Activated CD4-positive, CD25-positive, alpha-beta regulatory T cell (primary cell): ENCODE measurements around the gene PARD6B.

Source experiments
- DNase-seq, 4 experiments: peaks; one replicate each; lab custom pipeline; 2025; lab: John Stamatoyannopoulos, UW

The PARD6B gene

DNA sequence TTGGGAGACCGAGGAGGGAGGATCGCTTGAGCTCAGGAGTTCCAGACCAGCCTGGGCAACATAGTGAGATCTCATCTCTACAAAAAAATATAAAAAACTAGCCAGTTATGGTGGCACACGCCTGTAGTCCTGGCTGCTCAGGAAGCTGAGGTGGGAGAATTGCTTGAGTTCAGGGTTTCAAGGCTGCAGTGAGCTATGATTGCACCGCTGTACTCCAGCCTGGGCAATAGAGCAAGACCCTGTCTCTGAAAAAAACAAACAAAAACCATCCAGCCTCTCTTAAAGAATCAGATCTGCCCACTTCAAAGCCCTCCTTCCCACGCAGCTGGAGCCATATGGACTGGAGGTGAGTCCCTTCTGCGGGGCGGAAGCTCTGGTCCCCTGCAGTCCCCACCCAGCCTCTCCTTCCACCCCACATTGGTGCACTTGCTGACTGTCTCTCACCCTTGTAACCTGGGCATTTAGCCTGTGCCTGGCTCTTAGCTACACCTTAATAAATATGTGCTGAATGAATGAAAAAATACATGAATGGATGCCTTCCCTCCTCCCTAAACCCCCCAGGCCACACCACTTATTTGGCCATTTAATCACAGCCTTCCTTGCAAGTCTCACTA, 7.2 kb upstream of the PARD6B start:
- no peak for DNase-seq

DNA sequence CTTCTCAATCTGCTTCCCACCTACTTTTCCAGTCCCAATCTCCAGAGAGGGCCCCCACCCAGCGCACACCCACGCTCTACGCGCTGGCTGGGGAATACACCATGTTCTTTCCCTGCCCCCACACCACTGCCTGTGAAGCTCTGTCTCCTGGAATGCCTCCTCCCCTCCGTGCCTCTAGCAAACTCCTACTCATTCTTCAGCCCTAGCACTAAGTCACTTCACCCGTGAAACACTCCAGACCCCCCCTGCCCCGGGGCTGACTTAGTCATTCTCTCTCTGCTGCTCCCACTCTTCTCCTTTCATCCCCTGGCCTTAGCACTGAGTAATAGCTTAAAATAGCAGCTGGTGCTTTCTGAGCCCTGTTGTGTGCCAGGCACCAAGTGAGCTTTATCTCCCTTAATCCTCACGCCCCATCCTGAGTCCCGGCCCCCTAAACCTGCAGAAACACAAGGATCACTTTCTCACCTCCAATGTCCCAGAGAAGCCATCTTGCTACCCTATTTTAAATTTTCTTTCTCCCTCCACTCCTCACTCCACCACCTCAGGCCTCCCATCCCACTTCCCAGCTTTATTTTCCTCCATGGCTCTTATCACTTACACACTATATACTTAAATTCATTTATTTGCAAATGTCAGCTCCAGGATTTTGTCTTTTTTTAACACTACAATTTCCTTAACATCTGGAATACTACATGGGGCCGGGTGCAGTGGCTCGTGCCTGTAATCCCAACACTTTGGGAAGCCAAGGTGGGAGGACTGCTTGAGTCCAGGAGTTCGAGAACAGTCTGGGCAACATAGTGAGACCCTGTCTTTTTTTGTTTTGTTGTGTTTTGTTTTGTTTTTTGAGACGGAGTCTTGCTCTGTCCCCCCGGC, 6.3 kb upstream of the PARD6B start:
- peak in 2 of 4 experiments; percentile 20 to 47 for DNase-seq

DNA sequence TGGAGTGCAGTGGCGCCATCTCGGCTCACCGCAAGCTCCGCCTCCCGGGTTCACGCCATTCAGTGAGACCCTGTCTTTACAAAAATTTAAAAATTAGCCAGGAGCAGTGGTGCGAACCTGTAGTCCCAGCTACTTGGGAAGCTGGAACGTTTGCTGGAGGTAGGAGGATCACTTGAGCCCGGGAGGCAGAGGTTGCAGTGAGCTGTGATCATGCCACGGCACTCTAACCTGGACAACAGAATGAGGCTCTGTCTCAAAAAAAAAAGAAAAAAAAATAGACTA, 5.7 kb upstream of the PARD6B start:
- no peak for DNase-seq

DNA sequence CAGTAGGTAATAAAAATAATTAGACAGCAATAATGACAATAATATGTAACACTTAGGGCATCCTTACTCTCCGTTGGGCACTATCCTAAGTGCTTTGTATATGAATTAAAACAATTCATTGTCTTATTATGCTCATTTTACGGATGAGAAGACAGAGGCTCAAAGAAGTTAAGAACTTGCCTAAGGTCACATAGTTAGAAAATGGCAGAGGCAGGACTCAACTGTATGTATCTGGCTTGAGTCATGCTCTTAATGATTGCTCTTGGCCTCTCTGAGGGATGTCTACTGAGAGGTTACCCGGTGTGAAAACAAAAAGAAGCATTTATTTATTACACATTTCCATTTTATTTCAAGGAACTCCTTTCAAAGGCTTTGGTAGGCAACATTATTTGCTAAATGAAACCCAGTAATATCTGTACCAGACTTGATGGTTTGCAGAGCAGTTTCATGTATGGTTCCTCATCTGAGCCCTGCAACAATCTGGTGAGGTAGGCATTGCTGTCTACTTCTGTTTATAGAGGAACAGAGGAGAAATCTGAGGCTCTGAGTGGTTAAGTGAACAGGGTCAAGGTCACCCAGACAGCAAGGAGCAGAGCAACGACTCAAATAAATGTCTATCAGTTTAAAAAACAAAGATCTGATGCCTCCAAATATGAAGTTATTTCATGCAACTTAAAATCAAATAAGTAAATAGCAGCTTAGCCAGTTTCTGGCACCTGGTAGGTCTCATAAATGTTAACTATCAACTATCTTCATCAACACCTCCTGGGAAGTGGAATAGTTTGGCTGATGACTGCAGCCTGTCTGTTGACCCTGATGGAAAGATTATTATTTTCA, 4.2 kb upstream of the PARD6B start:
- DNase-seq, result no peak

DNA sequence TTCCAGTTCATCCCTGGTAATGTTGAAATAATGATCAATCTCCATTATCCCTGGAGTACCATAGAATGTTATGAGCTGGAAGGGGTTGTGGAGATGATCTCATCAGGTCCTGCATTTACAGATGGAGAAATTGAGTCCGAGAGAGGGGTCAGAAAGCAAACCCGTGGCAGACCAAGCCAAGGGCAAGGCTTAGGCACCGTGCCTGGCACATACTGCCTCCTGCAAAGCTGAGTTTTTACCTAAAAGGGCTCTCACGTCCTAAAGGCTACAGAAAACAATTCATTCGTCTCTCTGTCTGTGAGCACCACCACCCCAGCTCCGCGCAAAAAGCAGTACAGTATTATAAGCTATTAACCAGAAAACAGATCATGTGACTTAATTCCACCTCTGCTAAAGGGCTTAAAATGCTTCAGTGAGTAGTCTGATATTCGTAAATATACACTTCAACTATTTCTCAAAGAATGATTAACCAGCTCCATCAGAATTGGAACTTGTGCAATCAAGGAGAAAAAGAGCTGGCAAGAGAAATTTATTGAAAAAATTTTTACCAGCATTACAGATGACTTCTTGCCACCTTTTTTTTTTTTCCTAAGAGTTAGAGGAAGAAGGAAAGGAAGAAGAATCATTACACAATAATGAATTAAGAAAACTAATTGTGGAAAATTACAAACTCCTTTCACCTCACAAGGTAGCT, 3.4 kb upstream of the PARD6B start:
- no peak for DNase-seq

DNA sequence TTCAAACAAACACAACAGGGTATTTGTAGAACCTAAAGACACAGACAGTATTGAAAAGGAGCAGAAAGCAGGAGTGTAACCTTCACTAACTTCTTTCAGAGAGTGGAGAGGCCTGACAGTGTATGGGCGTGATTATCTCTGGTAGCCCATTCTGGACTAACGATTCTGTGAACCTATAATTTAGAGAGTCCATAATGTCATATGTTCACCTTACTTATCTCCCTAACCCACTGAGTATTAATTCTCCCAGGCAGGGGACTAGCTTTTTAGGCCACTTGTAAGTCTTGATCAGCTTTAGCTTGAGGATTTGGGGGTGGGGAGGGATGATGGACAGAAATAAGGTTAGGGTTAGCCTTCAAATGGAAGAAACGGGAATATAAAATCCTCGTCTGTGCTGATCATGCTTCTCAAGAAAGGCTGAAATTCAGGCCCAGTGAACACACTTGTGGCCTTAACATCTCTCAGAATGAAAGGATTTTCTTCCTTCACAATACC, 2.8 kb upstream of the PARD6B start:
- DNase-seq, result no peak

DNA sequence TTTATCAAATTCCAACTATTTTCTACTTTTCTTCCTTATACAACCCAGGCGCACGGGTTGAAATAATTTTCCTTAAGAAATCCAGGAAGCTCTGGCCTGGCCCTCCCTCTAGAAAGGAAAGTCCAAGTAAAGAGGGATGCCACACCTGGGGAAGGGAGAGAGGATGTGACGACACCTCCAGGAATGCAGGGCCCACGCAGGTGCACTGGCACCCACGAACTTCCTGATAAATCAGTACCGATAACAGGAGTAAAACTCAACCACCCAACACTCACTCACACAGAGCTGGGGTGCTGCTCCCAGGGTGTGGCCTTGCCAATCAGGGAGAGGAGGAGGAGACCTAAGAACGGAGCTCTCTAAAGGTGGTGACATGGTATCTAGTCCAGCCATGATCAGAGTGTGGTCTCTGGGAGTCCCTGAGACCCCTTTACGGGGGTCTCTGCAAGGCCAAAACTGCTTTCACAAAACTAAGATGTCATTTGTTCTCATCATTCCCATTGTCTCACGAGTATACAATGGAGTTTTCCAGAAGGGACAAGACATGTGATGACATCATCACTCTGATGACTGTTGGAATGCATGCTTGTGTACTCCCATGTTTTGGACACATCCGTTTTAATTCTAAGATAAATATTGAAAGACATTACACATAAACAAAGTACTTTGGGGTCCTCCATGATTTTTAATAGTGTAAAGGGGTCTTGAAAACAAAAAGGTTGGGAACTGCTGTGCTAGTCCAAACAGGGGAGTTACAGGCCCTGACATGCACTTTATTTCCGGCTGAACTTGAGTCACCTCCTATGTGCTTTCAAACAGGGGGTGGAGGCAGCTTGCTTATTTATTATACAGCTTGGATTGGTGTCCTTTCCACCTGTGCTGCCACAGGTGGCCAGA, 2.2 kb upstream of the PARD6B start:
- DNase-seq, result no peak

DNA sequence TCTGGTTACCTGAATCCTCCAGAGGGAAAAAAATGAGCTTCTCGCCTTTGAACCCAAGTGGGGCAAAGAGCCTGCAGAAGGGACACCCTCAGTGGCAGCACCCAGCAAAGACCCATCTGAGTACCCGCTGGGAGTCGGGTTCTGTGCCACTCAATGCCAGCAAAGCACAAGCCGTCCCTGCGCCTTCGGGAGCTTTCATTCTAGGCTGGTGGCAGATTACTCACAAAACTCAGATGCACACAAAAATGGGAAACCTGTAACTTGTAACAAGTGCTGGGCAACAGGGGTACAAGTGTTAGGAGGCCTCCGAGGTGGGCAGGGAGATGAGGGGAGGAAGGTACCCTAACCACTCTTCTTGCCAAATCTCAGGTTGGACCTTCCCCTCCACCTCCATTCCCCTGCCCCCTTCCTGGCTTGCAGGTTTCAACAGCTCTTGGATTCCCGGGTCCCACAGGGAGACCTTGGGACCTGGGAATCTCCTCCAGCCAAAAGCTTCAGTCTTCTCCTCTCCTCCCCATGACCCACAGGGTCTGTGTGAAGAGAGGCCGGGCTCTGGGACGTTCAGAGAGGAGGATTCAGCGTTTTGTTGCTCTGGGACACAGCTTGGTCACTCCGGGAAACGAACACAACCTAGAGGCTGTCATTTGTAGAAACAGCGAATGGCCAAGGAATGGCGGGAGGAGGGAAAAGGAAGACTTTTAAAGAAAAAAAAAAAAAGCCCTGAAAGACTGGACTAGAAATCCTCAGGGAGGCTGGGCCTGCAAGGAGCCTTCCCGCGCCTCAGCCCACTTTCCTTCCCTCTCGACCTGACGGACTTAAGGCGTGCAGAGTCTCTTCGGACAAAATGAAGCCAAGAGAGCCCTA, 1.2 kb upstream of the PARD6B start:
- no peak for DNase-seq

DNA sequence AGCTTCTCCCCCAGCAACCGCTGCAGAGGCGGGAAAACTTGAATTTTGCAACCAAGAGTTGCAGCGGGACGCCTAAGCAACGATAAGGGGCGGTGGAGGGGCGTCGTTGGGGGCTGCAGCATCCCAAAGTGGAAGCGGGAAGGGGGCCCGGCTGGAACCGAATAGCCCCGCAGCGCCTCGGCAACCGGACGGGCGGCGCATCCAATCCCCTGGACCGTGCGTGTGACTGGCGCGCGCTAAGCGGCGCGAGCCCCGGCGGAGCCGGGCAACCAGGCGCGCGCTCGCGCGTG, 670 bp upstream of the PARD6B start:
- DNase-seq, result no peak

DNA sequence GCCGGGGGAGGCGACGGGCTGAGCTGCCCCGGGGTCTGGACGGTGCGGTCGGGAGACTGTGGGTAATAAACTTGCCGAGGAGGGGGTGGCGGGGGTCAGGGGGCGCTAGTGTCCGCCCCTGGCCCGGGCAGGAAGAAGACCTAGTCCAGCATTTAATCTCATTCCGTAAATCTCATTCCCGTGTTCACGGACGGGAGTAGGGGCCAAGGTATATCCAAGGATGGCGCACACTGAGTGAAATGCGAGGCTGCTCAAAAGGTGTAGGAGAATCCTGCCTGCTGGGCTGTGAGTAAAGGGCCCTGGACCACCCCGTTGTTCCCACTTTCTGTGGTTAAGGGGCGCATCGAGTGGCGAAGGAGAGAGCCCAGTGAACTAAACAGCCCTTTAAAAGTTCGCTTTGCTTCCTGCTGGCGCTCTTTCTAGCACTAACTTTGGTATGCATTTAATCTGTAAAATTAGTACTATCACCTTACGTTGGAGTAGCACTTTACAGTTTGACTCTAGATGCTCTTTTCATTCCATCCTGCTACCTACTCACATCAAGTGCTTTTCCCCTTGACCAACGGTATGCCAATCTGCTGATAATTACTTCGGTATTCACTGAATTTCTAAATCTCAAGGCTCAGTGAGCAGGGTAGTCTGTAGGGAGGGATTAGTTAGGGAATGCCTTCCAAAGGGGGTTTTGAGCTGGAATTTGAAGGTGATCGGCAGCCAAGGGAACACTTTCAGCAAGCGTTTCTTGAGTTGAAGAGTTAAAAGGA, 730 bp downstream of the PARD6B start:
- no peak for DNase-seq

DNA sequence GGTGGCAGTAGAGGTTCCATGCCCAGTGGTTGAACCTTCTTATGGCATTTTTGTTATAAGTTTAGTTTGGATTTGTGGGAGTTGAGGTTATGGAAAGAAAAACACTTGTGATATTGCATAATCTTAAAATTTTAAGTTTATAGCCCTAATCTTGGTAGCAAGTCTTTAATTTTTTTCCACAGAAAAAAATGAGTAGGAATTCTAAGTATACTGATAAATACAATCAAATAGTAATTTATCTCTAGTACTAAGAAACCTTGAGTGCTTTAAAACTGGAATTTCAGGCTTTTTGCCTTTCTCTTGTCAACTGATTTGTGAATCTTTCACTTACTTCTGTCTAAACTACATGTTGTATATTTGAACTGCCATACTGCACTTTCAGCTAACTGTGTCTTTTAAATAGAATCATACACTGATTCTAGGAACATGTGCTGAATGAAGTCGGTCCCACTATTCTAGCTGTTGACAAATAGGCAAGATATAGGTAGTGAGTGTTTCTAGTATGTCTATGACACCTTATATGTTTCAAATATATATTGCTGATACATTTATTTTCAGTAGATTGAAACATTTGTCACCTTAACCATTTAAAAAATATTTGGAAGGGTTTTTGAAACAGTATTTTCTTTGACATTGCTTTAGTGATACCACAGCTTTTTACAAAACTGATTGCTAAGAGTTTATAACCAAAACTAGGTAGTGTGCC, 2.4 kb downstream of the PARD6B start:
- no peak for DNase-seq

DNA sequence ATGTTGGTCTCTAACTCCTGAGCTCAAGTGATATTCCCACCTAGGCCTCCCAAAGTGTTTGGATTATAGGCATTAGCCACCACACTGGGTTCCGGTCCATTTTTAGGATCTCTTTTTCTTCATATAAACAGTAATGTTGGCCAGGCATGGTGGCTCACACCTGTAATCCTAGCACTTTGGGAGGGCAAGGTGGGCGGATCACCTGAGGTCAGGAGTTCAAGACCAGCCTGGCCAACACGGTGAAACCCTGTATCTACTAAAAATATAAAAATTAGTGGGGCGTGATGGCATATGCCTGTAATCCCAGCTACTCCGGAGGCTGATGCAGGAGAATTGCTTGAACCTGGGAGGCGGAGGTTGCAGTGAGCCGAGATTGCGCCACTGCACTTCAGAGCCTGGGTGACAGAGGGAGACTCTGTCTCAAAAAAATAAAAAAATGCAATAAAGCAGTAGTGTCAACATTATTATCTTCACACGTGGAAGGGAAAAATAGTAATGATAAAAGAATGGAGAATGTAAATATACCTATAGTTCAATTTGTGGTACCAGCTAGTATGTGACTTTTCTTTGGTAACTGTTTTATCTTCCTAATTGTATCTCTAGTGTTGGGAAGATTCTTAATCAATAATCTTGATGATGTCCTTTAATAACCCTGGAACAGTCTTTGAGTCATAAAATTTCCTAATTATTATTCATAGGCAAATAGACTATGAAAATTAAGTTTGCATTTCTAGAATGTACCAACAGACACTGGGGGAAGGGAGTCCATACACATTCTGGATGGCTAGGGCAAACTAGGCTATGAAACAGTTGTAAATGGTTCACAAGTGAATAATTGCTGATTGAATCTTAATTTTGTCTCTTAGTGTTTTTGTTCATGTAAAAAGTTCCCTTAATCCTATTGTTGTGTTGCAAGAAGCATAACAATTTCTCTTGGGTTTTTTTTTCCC, 3.6 kb downstream of the PARD6B start:
- no peak for DNase-seq

DNA sequence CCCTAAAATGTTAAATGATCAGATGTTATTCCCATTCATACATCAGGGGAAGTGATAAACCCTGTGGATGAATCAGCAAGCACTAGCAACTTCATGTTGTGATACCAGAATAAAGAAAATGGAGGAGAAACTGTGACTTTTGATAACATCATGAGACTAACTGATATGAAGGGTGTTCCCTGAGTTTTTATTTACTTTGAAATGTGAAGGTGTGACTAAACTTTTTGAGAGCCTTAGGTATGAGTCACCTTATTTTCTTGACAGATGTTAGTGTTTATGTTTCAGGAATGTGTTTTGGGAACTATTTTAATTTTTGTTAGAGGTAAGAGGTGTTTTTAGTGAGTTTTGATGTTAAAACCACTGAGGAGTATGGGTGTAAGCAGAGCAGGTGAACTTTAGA, 4.4 kb downstream of the PARD6B start:
- no peak for DNase-seq

DNA sequence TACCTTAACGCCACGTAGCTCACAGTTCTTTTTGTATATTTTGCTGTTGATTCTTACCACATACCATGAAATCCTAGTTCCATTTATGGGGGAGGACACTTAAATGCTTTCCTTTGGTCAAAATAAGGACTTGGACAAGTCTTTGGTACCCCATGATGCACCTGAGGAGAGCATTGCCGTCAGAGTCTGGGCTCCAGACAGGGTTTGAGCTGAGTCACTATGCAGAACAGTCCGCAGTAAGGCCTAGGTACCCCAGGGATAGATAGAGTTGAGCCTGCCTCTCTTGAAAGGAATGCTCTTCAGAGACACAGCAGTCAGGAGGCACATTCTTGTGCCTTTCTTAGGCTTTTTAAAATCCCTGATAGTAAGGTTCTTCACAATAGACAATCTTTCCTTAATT, 6.0 kb downstream of the PARD6B start:
- DNase-seq, result no peak

DNA sequence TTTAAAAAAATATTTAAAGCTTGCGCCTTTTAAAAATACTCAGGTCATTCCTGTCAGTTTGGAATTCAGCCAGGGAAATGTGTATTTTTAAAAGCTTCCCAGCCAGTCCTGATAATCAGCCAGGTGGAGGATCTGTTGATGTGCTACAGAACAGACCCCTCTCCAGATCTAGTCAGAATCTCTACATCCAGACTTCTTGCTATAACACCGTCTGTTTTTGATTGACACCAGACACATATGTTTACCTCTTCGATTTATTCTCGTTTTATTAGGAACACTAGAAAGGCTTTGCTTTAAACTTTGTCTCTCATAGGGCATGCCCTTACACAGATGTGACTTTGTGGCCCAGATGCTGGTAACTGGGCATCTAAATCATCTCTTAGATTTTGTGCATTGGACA, 11.7 kb downstream of the PARD6B start:
- DNase-seq, result no peak

DNA sequence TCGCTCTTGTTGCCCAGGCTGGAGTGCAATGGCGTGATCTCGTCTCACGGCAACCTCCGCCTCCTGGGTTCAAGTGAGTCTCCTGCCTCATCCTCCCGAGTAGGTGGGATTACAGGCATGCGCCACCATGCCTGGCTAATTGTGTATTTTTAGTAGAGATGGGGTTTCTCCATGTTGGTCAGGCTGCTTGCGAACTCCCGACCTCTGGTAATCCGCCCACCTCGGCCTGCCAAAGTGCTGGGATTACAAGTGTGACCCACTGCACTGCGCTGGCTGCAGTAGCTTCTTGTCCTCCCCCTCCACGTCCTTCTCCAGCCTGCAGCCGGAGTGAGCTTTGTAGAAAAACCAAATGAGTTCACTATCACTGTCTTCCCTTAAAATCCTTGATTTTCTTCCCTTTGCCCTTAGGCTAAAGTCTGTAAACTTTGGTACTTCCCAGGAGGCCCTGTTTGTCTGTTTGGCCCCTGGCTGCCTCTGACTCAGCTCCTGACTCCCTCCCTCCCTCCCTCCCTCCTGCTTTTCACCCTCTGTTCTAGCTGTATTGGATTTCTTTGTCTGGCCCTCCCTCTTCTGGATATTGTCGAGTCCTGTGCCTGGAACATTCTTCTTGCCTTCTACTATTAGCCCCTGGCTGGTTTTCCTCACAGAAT, 12.9 kb downstream of the PARD6B start:
- no peak for DNase-seq

DNA sequence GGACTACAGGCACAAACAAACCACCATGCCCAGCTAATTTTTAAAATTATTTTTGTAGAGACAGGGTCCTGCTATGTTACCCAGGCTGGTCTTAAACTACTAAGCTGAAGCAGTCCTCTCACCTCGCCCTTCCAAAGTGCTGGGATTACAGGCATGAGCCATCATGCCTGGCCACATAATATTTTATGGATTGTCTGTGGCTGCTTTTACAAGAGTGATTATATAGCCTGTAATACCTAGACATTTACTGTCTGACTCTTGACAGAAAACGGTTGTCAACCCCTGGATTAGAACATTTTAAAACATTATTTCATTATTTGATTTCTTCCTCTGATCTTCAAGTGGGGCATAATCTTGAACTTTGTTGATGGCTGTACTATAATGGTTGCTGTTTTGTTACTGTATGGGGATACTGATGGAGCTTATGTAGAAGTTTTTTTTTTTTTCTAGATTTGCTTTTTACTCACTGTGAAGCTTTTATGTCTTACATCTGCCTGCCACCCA, 14.3 kb downstream of the PARD6B start:
- no peak for DNase-seq
